ENCODE data around the gene PEAK1.

Gene PEAK1

DNA sequence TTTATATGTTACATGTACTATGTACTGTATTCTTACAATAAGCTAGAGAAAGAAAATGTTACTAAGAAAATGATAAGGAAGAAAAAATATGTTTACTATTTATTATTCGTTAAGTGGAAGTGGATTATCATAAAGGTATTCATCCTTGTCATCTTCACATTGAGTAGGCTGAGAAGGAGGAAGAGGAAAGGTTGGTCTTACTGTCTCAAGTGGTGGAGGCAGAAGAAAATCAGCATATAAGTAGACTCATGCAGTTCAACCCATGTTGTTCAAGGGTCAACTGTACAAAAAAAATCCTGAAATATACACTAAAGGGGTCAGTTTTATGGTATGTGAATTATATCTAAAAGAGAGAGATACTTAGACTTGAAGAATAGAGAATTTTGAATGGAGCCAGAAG, 6.5 kb upstream of the PEAK1 start:
- no peak for DNase-seq (ENCODE audit: low read depth)
- no peak overlapping the region for H3K4me3 ChIP-seq (replicated peaks; ENCODE audit: low read depth, low read length)
- TF ChIP-seq CTCF (IDR thresholded peaks at IDR 0.05; ENCODE audit: low read length, missing control alignments), result no peak

GRCh38 chr15:77425104-77425503, 5.2 kb upstream of the PEAK1 start:
- no peak overlapping the region for H3K4me3 ChIP-seq (replicated peaks; ENCODE audit: low read depth, low read length)
- no peak for TF ChIP-seq CTCF (IDR thresholded peaks at IDR 0.05; ENCODE audit: low read length, missing control alignments)
- no peak for DNase-seq (ENCODE audit: low read depth)

GRCh38 chr15:77421370-77421700, 1.4 kb upstream of the PEAK1 start:
- TF ChIP-seq CTCF (IDR thresholded peaks at IDR 0.05; ENCODE audit: low read length, missing control alignments), result no peak
- DNase-seq (ENCODE audit: low read depth), result no peak
- H3K4me3 ChIP-seq (replicated peaks; ENCODE audit: low read depth, low read length), result peak overlapping the region; percentile 91

DNA sequence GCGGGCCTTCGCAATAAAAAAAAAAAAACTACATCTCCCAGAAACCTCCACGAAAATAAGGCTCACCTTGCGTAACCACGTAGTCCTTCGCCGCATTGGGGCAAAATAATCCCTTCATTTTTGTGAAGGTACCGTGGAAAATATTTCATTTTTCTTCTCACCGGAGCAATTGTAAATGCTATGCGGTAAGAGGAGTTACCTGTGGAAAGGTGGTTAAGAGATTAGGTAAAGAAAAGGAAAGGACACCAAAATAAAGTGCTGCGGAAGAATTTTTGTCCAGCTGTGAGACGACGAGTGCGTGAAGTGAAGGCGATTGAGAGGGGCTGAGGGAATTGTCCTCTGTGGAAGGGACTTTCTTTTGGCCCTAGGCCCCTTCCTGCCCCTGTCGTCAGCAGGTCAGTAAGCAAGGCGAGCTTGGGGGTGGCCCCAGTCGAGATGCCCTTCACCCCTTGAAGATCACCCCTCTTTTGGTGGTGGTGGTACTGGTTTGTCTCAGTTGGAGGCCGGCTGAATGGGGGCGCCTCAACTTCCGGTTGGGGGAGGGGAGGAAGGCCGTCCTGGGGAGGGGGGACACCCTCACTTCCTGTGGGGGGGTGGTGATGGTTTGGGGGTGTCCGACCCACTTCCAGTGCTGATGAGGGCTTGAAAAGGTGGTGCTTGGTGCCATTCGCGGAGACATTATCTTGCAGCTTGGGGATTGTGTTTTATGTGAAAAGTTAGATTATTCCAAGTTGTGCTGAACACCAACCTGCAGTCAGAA, 886 bp upstream of the PEAK1 start, which contains the start of gene HMG20A:
Gene HMG20A, plus strand, starts transcription at position 279 of the 760 bp plus-strand sequence. CDS start 37,520 bp downstream, outside the sequence.
- TF ChIP-seq CTCF (IDR thresholded peaks at IDR 0.05; ENCODE audit: low read length, missing control alignments), result no peak
- H3K4me3 ChIP-seq (replicated peaks; ENCODE audit: low read depth, low read length), result peak within 1 kb of the TSS; percentile 91
- DNase-seq (ENCODE audit: low read depth), result peak; percentile 91

DNA sequence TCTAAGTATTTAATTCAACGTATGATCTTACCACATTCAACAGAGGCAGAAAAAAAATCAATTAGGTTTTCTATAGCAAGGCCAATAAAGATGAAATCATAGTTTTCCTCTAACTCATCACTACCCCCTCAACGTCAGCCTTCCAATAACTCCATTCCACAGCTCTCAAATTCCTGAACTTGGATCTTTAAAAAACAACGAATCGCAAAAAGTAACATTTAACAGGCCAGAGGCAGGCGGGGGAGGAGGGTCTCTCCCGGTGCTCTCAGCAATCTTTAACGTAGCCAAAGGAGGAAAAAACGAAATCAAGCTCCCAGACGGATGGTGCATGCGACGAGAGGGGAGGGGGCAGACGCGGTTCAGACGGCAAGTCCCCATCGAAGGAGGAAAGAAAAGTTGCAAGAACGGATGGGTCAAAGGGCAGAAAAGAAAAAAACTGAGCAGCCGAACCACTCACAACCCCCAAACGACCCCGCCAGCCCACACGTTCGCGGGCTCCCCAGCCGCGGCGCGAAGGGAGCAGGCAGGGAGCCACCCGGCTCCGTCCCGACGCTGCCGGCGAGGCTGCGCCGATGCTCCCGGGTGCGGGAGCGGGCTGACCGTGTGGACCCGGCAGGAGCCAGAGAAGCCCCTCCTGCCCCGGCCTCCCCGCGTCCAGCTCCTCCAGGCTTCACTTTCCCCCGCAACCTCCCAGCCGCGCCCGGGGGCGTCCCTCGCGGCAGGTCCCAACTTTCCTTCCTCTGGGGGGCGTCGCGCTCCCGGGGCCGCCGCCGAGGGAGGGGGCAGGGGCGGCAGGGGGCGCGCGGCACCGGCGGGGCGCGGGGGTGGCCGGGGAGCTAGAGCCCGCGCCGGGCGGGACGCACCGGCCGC, 703 bp downstream of the PEAK1 start:
- TF ChIP-seq CTCF (IDR thresholded peaks at IDR 0.05; ENCODE audit: low read length, missing control alignments), result no peak
- peak overlapping the region; percentile 90 for H3K4me3 ChIP-seq (replicated peaks; ENCODE audit: low read depth, low read length)
- DNase-seq (ENCODE audit: low read depth), result peak; percentile 48

DNA sequence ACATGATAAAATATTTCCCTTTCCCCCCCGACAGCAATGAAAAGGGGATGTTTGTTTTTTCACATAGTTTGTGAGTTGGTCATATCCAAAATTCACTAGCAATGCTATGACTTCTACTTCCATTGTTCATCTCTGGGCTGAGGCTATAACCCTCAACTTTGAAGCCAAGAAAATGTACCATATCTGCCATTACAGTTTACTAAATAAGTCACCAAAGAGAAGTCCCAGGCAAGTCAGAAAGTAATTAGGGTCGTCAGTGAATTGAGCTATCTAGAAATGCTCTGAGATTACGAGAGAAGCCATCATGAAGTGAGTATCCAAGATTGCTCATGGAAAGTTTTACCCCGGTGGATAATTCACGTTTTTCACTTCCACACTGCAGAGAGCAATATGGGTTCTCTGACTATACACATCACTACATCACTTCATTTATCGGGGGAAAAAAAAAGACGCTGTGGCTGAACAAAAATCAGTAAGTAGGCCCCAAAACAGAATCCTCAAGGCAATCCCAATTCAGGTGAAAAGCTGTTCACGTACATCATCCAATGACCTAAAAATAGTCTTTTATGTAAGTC, 1.4 kb downstream of the PEAK1 start:
- DNase-seq (ENCODE audit: low read depth), result peak; percentile 57
- TF ChIP-seq CTCF (IDR thresholded peaks at IDR 0.05; ENCODE audit: low read length, missing control alignments), result no peak
- H3K4me3 ChIP-seq (replicated peaks; ENCODE audit: low read depth, low read length), result peak overlapping the region; percentile 90
